Glutamatergic neuron (in vitro differentiated cells): ENCODE results near the gene ARAP2. TPM values are rescaled to one million over a fixed set of nuclear protein-coding genes. Genes with fewer than 3 reads are reported as not detected.

ENCODE experiments used
- DNase-seq: peaks from one replicate; pipeline ENCODE4 v3.0.0; 2022
- H3K27ac Mint-ChIP-seq: one replicate; pipeline ENCODE4 v1.8.0; 2020; ENCODE audit warnings: mild to moderate bottlenecking, mixed read lengths, inconsistent platforms; ENCODE audit not compliant: unreplicated experiment
- H3K27me3 Mint-ChIP-seq: one replicate; pipeline ENCODE4 v1.8.0; 2020; ENCODE audit warnings: mild to moderate bottlenecking, moderate library complexity, mixed read lengths, inconsistent platforms; ENCODE audit not compliant: unreplicated experiment
- H3K36me3 Mint-ChIP-seq: one replicate; pipeline ENCODE4 v1.8.0; 2020; ENCODE audit warnings: mild to moderate bottlenecking, mixed read lengths, inconsistent platforms; ENCODE audit not compliant: unreplicated experiment
- H3K4me1 Mint-ChIP-seq: one replicate; pipeline ENCODE4 v1.8.0; 2020; ENCODE audit warnings: mild to moderate bottlenecking, low read depth, mixed read lengths, inconsistent platforms; ENCODE audit not compliant: unreplicated experiment
- H3K4me3 Mint-ChIP-seq: one replicate; pipeline ENCODE4 v1.8.0; 2020; ENCODE audit warnings: mild to moderate bottlenecking, mixed read lengths, inconsistent platforms; ENCODE audit not compliant: unreplicated experiment
- H3K9me3 Mint-ChIP-seq: one replicate; pipeline ENCODE4 v1.8.0; 2020; ENCODE audit warnings: mild to moderate bottlenecking, moderate library complexity, mixed read lengths, inconsistent platforms; ENCODE audit not compliant: unreplicated experiment
- CTCF ChIP-seq: fragments of 200-600 bp; sonication (generic); IDR thresholded peaks from one replicate; pipeline ENCODE4 v1.5.0; 2021; ENCODE audit not compliant: partially characterized antibody, unreplicated experiment
- total RNA-seq: library from RNA; stranded (reverse); fragmentation: NEBNext Ultra II Directional; extraction: Animal tissue kit (Norgen Biotek cat#: 25700); gene quantifications from one replicate; pipeline ENCODE4 v1.2.1, GENCODE V29; 2021; ENCODE audit not compliant: unreplicated experiment

ARAP2 gene
- total RNA-seq, 1 donor from 2014 or later = 1.4 TPM

GRCh38 chr4:36206603-36207311 lies 37.6 kb downstream of the ARAP2 start:
- DNase-seq = no peak

GRCh38 chr4:36206012-36206411 lies 38.3 kb downstream of the ARAP2 start:
- peaks cover 2% of the 10 kb centered on the region for H3K27me3 Mint-ChIP-seq
- H3K4me3 Mint-ChIP-seq = no peak overlapping the region
- H3K9me3 Mint-ChIP-seq = no peaks in the 10 kb centered on the region
- DNase-seq = no peak
- no peak for TF ChIP-seq CTCF
- no peak overlapping the region for H3K27ac Mint-ChIP-seq
- no peaks in the 10 kb centered on the region for H3K36me3 Mint-ChIP-seq
- peaks cover 1% of the 10 kb centered on the region for H3K4me1 Mint-ChIP-seq

More at GRCh38 chr4:36206603-36207311, 37.6 kb downstream of the ARAP2 start:
- no peak for TF ChIP-seq CTCF
- H3K27me3 Mint-ChIP-seq = peaks cover 2% of the 10 kb centered on the region
- H3K4me1 Mint-ChIP-seq = peaks cover 3% of the 10 kb centered on the region
- no peaks in the 10 kb centered on the region for H3K36me3 Mint-ChIP-seq
- no peak overlapping the region for H3K4me3 Mint-ChIP-seq
- no peaks in the 10 kb centered on the region for H3K9me3 Mint-ChIP-seq
- H3K27ac Mint-ChIP-seq = no peak overlapping the region

GRCh38 chr4:36198861-36199260 lies 45.5 kb downstream of the ARAP2 start:
- Mint-ChIP-seq H3K27ac (no peak overlapping the region), H3K4me1 (no peaks in the 10 kb centered on the region), H3K36me3 (no peaks in the 10 kb centered on the region), H3K4me3 (no peak overlapping the region), H3K9me3 (no peaks in the 10 kb centered on the region), H3K27me3 (no peaks in the 10 kb centered on the region)
- no peak for DNase-seq
- TF ChIP-seq CTCF = no peak

GRCh38 chr4:36198068-36198808 lies 46.1 kb downstream of the ARAP2 start:
- TF ChIP-seq CTCF = no peak
- H3K9me3 Mint-ChIP-seq = no peaks in the 10 kb centered on the region
- H3K27ac Mint-ChIP-seq = no peak overlapping the region
- no peak overlapping the region for H3K4me3 Mint-ChIP-seq
- H3K27me3 Mint-ChIP-seq = no peaks in the 10 kb centered on the region
- no peak for DNase-seq
- no peaks in the 10 kb centered on the region for H3K4me1 Mint-ChIP-seq
- H3K36me3 Mint-ChIP-seq = no peaks in the 10 kb centered on the region

- Mint-ChIP-seq H3K36me3 (no peaks in the 10 kb centered on the region), H3K27me3 (no peaks in the 10 kb centered on the region), H3K27ac (no peak overlapping the region), H3K4me1 (no peaks in the 10 kb centered on the region), H3K4me3 (no peak overlapping the region), H3K9me3 (no peaks in the 10 kb centered on the region)
- no peak for DNase-seq
- no peak for TF ChIP-seq CTCF
Observed at GRCh38 chr4:36197501-36197900, 46.8 kb downstream of the ARAP2 start.
